ENCODE data around the gene BICC1. TPM values are rescaled to one million over a fixed set of nuclear protein-coding genes. Genes with fewer than 3 reads are reported as not detected.

Gene BICC1, protein sequence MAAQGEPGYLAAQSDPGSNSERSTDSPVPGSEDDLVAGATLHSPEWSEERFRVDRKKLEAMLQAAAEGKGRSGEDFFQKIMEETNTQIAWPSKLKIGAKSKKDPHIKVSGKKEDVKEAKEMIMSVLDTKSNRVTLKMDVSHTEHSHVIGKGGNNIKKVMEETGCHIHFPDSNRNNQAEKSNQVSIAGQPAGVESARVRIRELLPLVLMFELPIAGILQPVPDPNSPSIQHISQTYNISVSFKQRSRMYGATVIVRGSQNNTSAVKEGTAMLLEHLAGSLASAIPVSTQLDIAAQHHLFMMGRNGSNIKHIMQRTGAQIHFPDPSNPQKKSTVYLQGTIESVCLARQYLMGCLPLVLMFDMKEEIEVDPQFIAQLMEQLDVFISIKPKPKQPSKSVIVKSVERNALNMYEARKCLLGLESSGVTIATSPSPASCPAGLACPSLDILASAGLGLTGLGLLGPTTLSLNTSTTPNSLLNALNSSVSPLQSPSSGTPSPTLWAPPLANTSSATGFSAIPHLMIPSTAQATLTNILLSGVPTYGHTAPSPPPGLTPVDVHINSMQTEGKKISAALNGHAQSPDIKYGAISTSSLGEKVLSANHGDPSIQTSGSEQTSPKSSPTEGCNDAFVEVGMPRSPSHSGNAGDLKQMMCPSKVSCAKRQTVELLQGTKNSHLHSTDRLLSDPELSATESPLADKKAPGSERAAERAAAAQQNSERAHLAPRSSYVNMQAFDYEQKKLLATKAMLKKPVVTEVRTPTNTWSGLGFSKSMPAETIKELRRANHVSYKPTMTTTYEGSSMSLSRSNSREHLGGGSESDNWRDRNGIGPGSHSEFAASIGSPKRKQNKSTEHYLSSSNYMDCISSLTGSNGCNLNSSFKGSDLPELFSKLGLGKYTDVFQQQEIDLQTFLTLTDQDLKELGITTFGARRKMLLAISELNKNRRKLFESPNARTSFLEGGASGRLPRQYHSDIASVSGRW
- total RNA-seq (2022; extraction: Qiagen RNA extraction) = 14.6 to 25.3 TPM (median 17.1 TPM) in 5 replicates

DNA sequence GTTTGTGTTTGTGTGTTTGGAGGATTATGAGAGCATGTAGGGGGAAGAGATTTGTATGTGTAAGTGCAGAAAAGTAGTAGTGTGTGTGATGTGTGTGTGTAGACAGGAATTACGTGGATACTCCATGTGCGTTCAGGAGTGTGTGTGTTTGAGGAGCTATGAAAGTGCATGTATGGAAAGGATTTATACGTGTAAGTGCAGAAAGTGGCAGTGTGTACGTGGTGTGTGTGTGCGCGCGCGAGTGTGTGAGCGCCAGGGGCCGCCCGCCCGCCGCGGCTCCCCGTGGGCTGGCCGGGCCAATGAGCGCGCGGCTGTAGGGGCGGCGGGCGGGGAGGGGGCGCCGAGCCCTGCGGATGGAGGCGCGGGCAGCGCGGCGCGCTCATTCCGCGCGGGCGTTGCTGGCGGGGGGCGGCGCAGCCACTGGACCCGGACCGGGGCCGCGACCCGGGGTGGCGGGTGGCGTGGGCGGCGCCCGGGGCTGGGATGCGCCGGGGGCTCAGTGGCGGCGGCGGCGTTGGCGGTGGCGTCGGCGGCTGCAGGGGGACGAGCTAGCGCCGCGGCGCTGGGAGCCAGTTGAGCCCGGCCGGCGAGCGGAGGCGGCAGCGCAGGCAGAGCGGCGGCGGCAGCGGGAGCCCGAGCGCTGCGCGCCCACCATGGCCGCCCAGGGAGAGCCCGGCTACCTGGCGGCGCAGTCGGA lies at the start of gene BICC1:
Gene BICC1, plus strand, starts transcription at position 382 of the 697 bp plus-strand sequence. Its CDS starts 272 bp downstream, at position 654.

Other genes starting within 250 kb of the BICC1 start
- 2.0 to 4.5 TPM (median 3.0 TPM) in 5 replicates for gene IPMK, start 245.0 kb upstream of the BICC1 start, total RNA-seq (2022; extraction: Qiagen RNA extraction)
- 37.9 to 57.3 TPM (median 53.2 TPM) in 5 replicates for gene CISD1, start 243.7 kb upstream of the BICC1 start, total RNA-seq (2022; extraction: Qiagen RNA extraction)
- 15.2 to 20.4 TPM (median 16.4 TPM) in 5 replicates for gene UBE2D1, start 177.9 kb upstream of the BICC1 start, total RNA-seq (2022; extraction: Qiagen RNA extraction)
- gene TFAM, start 127.5 kb upstream of the BICC1 start, total RNA-seq (2022; extraction: Qiagen RNA extraction) = 66.2 to 88.5 TPM (median 69.6 TPM) in 5 replicates